ENCODE results near the gene TENM4. TPM values are rescaled to one million over a fixed set of nuclear protein-coding genes. Genes with fewer than 3 reads are reported as not detected.

TENM4 gene
- total RNA-seq, 1 donor from 2014 or later, result 2.4 TPM

GRCh38 chr11:79086056-79086455 lies 354.8 kb downstream of the TENM4 start:
- no peak for DNase-seq (ENCODE audit: low spot score)

DNA sequence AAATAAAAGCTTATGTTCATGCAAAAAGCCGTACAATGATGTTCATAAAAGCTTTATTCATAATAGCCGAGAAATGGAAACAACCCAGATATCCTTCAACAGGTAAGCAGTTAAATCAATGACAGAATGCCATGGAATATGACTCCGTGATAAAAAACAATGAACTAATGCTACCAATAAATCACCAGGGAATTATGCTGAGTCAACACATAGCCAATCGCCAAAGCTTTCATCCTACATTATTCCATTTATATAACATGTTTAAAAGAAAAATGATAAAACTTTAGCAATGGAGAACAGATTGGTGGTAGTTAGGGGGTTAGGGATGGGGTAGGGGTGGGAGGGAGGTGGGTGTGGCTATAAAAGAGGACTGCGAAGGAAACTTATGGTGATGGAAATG lies 356.4 kb downstream of the TENM4 start:
- DNase-seq (ENCODE audit: low spot score), result no peak

GRCh38 chr11:79083352-79083751 lies 357.5 kb downstream of the TENM4 start:
- no peak for DNase-seq (ENCODE audit: low spot score)

DNA sequence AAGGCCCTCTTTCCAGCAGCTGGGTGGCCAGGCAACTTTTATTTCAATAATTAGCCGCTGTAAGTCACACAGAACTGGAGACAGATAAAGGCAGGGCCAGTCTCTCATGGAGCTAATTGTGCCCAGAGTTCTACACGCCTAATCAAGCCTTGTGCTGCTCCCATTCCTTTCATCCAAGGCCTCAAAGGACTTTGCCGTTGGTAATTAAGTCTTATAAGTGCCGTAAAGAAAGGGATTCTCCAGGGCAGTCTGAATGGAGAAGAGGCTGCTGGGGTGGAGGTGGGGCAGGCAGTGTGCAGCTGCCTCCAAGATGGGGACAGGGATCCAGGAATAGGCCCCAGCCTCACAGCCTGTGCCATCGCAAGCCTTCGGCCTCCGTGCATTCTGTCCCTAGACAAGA lies 357.9 kb downstream of the TENM4 start:
- DNase-seq (ENCODE audit: low spot score), result no peak

DNA sequence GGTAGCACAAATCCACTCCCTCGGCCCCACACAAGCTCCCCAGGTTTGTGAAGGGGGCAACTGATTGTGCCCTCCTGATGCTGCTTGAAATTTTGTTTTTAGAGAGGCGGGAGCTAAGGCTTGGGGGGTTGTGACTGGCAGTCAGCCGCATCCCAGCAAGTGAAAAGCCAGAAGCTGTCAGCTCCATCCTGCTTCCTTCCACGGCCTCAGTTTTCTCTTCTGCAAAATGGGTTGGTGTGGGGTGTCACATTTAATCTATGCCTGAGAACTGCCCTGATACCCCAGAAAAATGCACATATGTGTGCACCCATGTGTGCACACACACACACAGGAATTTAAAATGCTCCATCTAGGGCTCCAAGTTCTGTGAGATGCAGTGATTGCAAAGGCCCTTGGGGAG lies 358.6 kb downstream of the TENM4 start:
- DNase-seq (ENCODE audit: low spot score), result no peak

DNA sequence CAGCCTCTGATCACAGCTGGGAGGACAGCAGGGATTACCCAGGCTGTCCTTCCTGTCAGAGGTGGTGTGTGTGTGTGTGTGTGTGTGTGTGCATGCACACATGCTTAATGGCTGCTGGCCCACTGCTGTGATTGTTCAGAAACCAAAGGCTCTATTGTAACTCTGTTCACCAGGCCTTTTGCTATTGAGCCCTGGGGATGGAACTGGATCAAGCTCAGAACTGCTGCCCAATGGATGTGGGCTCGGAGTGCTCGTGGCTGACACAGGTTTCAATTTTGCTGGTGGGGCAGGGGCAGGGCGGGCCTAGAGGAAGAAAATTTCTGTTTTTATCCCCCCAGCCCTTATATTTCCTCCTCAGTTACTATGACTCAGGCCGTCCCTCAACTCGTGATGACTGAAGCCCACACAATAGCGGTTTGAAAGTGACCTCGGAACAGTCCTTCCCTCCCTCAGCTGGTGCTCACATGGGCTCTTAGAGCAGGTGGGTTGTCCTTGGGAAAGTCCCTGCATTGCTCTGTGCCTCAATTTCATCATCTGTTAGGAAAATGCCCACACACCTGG lies 359.3 kb downstream of the TENM4 start:
- no peak for DNase-seq (ENCODE audit: low spot score)

DNA sequence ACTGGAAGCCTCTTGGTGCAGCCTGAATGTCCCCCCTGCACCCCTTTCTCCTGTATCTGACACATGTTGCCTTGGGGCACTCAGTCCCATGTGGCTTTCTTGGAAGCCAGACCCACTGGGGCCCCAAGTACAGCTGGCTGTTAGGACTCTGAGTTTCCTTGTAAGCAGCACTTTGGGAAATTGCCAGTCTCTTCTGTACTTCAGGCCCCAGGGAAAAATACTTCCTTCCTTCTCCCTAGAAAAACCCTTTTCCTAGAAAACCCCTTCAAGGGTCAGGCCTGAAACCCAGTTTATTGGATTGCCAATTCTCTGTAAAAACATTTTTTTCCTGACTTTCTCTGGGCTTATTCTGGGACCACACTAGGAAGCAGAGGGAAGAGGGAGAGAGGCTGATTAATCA lies 360.3 kb downstream of the TENM4 start:
- DNase-seq (ENCODE audit: low spot score), result no peak

GRCh38 chr11:79078999-79079398 lies 361.8 kb downstream of the TENM4 start:
- DNase-seq (ENCODE audit: low spot score), result no peak

DNA sequence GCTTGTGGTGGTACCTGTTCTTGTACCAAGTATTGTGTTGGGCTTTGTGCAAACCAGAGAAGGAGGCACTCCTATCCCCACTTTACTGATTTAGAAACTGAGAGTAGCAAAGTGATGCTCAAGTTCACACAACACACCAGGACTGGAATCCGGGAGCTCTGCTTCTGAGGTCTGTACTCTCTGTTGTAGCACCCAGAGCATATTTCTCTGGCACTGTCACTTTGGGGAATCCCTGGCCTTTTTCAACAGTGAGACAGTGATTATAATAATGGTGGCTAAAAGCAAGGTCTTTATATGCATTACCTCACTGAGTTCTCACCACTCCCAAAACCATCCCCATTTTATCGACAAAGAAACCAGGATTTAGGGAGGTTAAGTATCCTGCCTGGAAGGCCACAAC lies 362.4 kb downstream of the TENM4 start:
- no peak for DNase-seq (ENCODE audit: low spot score)

DNA sequence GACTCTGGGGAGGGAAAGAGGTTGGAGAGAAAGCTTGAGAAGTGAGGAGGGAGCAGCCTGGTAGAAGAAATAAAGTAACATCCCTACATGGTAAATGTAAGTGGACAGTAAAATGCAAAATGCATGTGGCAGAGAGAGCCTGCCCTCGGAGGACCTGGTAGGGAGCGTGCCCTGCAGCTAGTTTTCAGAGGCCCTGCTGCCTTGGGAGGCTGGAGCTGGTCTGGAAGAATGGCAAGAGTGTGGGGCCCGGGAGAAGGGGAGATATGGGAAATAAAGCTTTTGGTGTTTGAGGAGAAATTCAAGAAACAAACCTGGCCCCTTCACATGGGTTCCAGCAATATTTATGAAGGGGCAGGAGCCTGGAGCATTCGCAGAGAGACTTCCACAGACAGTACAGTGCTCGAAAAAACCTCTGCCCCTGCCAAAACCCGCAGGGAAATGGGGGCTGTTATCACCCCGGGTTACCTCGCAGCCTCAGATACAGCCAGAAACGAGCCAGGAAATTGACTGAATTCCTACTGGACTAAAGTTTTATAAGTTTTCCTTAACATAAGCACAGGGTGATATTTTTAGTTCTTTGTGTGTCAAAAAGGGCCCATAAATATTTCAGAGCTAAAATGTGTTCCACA lies 363.0 kb downstream of the TENM4 start:
- DNase-seq (ENCODE audit: low spot score), result no peak

GRCh38 chr11:79076526-79077115 lies 364.2 kb downstream of the TENM4 start:
- no peak for DNase-seq (ENCODE audit: low spot score)

GRCh38 chr11:79074547-79074946 lies 366.3 kb downstream of the TENM4 start:
- no peak for DNase-seq (ENCODE audit: low spot score)

- no peak for DNase-seq (ENCODE audit: low spot score)
These were observed 369.6 kb downstream of the TENM4 start for GRCh38 chr11:79071190-79071589.

GRCh38 chr11:79070518-79070917 lies 370.3 kb downstream of the TENM4 start:
- DNase-seq (ENCODE audit: low spot score), result no peak

- DNase-seq (ENCODE audit: low spot score), result no peak
These were observed 371.3 kb downstream of the TENM4 start for GRCh38 chr11:79069504-79069903.

DNA sequence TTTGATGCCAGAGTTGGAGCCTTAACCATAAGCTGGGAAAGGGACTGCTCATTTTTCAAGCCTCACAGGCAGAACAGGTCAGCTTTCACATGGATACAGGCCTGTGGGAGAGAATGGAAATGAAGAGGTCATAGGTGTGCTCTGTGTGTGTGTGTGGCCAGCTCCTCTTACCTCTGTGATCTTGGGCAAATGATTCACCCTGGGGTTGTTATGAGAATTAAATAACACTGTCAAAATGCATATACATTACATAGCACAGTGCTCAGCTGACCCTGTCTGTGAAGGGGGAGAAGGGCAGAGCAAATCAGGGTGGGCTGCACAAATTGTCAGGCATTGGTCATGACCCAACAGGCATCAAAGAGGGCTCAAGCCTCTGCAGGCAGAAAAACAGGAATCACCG lies 372.5 kb downstream of the TENM4 start:
- no peak for DNase-seq (ENCODE audit: low spot score)

DNA sequence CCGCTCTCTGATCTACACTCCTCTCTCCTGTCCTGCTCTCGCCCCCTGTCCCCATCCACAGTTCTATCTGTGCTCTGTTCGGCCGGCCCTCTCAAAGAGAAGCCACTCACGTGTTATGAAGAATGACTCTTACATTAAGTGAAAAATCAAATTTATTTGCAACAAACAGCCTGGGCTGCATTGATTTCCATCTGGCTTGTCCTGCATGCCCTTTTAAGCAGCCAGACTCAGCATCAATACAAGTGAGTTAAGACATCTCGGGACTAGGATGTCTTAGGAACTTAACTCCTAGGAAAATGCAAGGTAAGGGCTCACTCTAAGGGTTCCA lies 373.5 kb downstream of the TENM4 start:
- no peak for DNase-seq (ENCODE audit: low spot score)

DNA sequence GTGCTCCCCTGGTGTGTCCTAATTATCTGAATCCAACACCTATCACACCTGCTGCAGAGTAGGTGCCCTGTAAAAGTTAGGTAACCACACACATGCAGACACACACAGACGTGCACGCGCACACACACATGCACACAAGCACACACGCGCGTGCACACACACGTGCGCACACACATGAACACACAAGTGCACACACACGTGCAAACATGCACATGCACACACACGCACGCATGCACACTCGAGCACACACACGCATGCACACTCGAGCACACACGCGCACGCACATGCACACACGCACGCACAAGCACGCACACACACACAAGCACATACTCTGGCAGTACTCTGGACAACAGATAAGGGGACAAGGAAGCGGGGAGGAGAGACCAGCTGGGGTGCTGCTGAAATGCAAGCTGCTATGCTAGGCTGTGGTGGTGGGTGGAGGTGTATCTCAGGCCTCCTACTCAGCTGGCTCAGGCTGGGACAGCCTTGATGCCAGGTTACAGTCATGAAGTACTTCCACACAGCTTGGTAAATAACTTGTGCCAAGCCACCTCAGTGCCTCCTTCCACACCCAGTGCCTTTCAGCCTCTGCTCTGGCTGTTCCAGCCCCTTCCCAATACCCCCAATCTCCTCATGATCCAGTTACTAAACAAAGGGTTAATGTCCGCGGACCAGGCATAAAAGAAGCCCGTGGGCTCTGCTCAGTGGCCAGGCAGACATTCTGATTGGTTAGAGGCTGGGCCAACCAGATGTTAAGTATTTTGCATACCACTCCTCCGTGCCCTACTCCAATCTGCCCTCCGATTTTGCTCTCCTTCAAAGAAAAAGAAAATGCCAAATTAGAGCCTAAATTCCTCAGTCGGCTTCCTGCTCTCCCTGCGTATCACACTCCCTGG lies 374.1 kb downstream of the TENM4 start:
- no peak for DNase-seq (ENCODE audit: low spot score)

- DNase-seq (ENCODE audit: low spot score), result no peak
These were observed 377.7 kb downstream of the TENM4 start for GRCh38 chr11:79062814-79063762.

DNA sequence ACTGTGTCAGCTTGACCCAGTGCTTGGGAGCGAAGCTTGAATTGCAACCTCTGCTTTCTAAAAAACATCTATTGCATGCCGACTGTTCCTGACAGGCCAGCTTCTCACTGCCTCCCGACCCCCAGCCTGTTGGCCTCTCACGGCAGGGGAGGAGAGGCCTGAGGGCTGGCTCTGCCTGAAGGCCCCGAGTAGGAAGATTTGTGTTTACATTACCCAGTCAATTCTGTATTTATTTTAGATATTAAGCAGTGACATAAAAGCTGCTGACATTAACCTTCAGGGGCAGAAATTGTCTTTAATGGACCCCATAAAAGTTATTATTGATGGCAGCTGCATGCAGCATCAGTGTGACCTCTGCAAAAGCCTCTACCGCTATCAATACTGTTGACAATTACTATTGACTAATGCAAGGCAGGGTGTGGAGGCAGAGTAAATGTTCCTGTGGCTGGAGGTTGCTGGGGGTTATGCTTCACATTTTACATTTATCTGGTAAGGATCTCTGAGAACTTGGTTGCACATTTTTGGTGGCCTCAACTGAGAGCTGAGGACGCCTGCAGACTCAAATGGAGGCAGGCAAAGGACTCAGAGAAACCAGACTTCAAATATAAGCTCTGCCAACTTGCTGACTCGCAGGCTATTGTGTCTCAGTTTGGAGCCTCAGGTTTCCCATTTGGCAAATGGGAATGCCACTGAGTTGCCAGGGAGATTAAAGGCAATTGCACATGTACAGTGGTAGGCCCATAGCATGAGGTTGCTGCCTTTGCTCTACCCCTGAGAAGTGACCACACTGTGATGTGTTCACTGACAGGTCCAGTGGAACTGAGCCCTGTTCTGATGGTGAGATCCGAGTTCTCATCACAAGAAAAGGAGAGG lies 380.5 kb downstream of the TENM4 start:
- DNase-seq (ENCODE audit: low spot score), result no peak

DNA sequence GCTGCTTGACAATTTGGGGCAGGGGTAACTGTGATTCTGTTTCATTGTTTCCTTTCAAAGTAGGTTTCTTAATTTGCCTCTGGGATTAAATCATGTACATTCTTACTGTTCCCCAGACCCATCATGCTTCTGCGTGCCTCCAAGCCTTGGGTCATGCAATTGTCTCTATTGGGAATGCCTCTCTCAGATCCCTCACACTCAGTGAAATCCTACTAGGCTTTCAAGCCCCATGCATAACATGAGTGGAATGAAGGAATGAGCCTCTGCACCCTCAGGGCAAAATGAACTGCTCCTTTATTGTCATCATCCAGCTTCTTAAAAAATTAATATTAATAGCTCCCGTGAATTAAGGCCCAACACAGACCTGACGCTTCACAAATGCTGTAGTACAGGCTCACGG lies 381.7 kb downstream of the TENM4 start:
- DNase-seq (ENCODE audit: low spot score), result no peak

Measured in ureter (tissue), 1 donor.